Cardiac fibroblast (primary cell): ENCODE results near the gene ATXN1.

Source experiments
- DNase-seq, 2 donors: peaks; one replicate each; pipeline versions ENCODE4 v3.0.0 to v3.0.0-alpha.2; 2010; ENCODE audit warnings: low read depth in 2 of 2
- H3K4me3 ChIP-seq, 2 donors: replicated peaks in 1 of 2; 1 replicate in 1 of 2; 2 replicates in 1 of 2; pipeline ENCODE4 v1.5.1; 2011; ENCODE audit warnings: low read depth in 2 of 2, low read length in 2 of 2, mild to moderate bottlenecking in 2 of 2, moderate library complexity in 1 of 2
- CTCF ChIP-seq: IDR thresholded peaks from one replicate; pipeline ENCODE4 v1.5.1; 2011; ENCODE audit warnings: low read depth, mild to moderate bottlenecking, low read length, inconsistent platforms

Gene ATXN1

GRCh38 chr6:16535564-16535963 is 225.7 kb downstream of the ATXN1 start:
- TF ChIP-seq CTCF: no peak
- no peak for DNase-seq
- H3K4me3 ChIP-seq: no peak overlapping the region

GRCh38 chr6:16533721-16534136 is 227.5 kb downstream of the ATXN1 start:
- peak in 1 of 2 donors; percentile 9 for DNase-seq
- TF ChIP-seq CTCF: no peak
- no peak overlapping the region for H3K4me3 ChIP-seq

GRCh38 chr6:16533210-16533609 is 228.1 kb downstream of the ATXN1 start:
- DNase-seq: no peak
- H3K4me3 ChIP-seq: no peak overlapping the region
- no peak for TF ChIP-seq CTCF

GRCh38 chr6:16527691-16528090 is 233.6 kb downstream of the ATXN1 start:
- no peak for DNase-seq
- TF ChIP-seq CTCF: no peak
- no peak overlapping the region for H3K4me3 ChIP-seq

- peak; percentile 55 to 75 for DNase-seq
- TF ChIP-seq CTCF: no peak
- no peak overlapping the region for H3K4me3 ChIP-seq
Observed at GRCh38 chr6:16524380-16524707, 236.9 kb downstream of the ATXN1 start.

GRCh38 chr6:16523606-16524379 is 237.5 kb downstream of the ATXN1 start:
- H3K4me3 ChIP-seq: no peak overlapping the region
- no peak for TF ChIP-seq CTCF
- peak; percentile 85 to 97 for DNase-seq

GRCh38 chr6:16522937-16523336 is 238.3 kb downstream of the ATXN1 start:
- no peak overlapping the region for H3K4me3 ChIP-seq
- TF ChIP-seq CTCF: no peak
- no peak for DNase-seq
